ENCODE results near the gene PCBP3. TPM values are rescaled to one million over a fixed set of nuclear protein-coding genes. Genes with fewer than 3 reads are reported as not detected.

The PCBP3 gene
- total RNA-seq, 2 donors from 2014 or later = 0.77 to 17.2 TPM

GRCh38 chr21:45699251-45699942 is 55.9 kb downstream of the PCBP3 start:
- TF ChIP-seq POLR2AphosphoS5 (IDR thresholded peaks at IDR 0.05) = no peak
- no peak for TF ChIP-seq CTCF (IDR thresholded peaks at IDR 0.05)
- TF ChIP-seq POLR2A (IDR thresholded peaks at IDR 0.05) = no peak
- H3K4me3 ChIP-seq = no peak overlapping the region
- intact Hi-C loops (cut with DNase I) = no loop called here
- no peaks in the 10 kb centered on the region for H3K9me3 ChIP-seq
- no peak overlapping the region for H3K27ac ChIP-seq
- 86% methylated on average over 7 of the region's 7 CpGs for WGBS
- H3K36me3 ChIP-seq = no peaks in the 10 kb centered on the region
- H3K27me3 ChIP-seq (replicated peaks; ENCODE audit: insufficient read depth) = no peaks in the 10 kb centered on the region
- DNase-seq (ENCODE audit: low spot score) = no peak
- no peaks in the 10 kb centered on the region for H3K4me1 ChIP-seq (replicated peaks)

- no peak for TF ChIP-seq CTCF (IDR thresholded peaks at IDR 0.05)
- no peak for TF ChIP-seq POLR2AphosphoS5 (IDR thresholded peaks at IDR 0.05)
- no peak for TF ChIP-seq POLR2A (IDR thresholded peaks at IDR 0.05)
- Histone ChIP-seq H3K27me3 (replicated peaks; ENCODE audit: insufficient read depth) (no peaks in the 10 kb centered on the region), H3K9me3 (no peaks in the 10 kb centered on the region), H3K27ac (no peak overlapping the region), H3K4me3 (no peak overlapping the region), H3K4me1 (replicated peaks) (no peaks in the 10 kb centered on the region), H3K36me3 (no peaks in the 10 kb centered on the region)
- WGBS = 81% methylated on average over 1 of the region's 1 CpG
- no peak for DNase-seq (ENCODE audit: low spot score)
- intact Hi-C loops (cut with DNase I) = no loop called here
These were observed 56.4 kb downstream of the PCBP3 start for GRCh38 chr21:45699966-45700365.

- 70% methylated on average over 6 of the region's 6 CpGs for WGBS
- H3K4me1 ChIP-seq (replicated peaks) = no peaks in the 10 kb centered on the region
- no peak overlapping the region for H3K4me3 ChIP-seq
- H3K27ac ChIP-seq = no peak overlapping the region
- no peaks in the 10 kb centered on the region for H3K36me3 ChIP-seq
- DNase-seq (ENCODE audit: low spot score) = no peak
- no peak for TF ChIP-seq POLR2AphosphoS5 (IDR thresholded peaks at IDR 0.05)
- TF ChIP-seq CTCF (IDR thresholded peaks at IDR 0.05) = no peak
- TF ChIP-seq POLR2A (IDR thresholded peaks at IDR 0.05) = no peak
- H3K27me3 ChIP-seq (replicated peaks; ENCODE audit: insufficient read depth) = no peaks in the 10 kb centered on the region
- intact Hi-C loops (cut with DNase I) = no loop called here
- no peaks in the 10 kb centered on the region for H3K9me3 ChIP-seq
These were observed 56.9 kb downstream of the PCBP3 start for GRCh38 chr21:45700461-45700860.

GRCh38 chr21:45704311-45705108 is 61.0 kb downstream of the PCBP3 start:
- H3K9me3 ChIP-seq = no peaks in the 10 kb centered on the region
- H3K4me3 ChIP-seq = no peak overlapping the region
- DNase-seq (ENCODE audit: low spot score) = no peak
- no peak for TF ChIP-seq CTCF (IDR thresholded peaks at IDR 0.05)
- no peak for TF ChIP-seq POLR2A (IDR thresholded peaks at IDR 0.05)
- TF ChIP-seq POLR2AphosphoS5 (IDR thresholded peaks at IDR 0.05) = no peak
- H3K4me1 ChIP-seq (replicated peaks) = no peaks in the 10 kb centered on the region
- H3K27me3 ChIP-seq (replicated peaks; ENCODE audit: insufficient read depth) = no peaks in the 10 kb centered on the region
- no peaks in the 10 kb centered on the region for H3K36me3 ChIP-seq
- WGBS = 76% methylated on average over 13 of the region's 13 CpGs
- intact Hi-C loops (cut with DNase I) = no loop called here
- no peak overlapping the region for H3K27ac ChIP-seq
